Measurements from ENCODE around the gene PLPP1. TPM values are rescaled to one million over a fixed set of nuclear protein-coding genes. Genes with fewer than 3 reads are reported as not detected.

PLPP1 gene
- total and polyA plus RNA-seq, 2 of the 8 experiments (the other 6 are each of a cell fraction or from before 2014, with no cell fraction given), result 43.7 to 91.3 TPM

- no peak overlapping the region for H2BK20ac ChIP-seq (ENCODE audit: low read length)
- peaks cover 1 to 94% of the 10 kb centered on the region in 2 experiments for H3K79me2 ChIP-seq (ENCODE audit: control insufficient read depth in 1 of 2, insufficient read depth in 2 of 2, low read length in 2 of 2)
- no peak overlapping the region for H3K4ac ChIP-seq (replicated peaks; ENCODE audit: insufficient read length, low read depth, low read length)
- no peak overlapping the region for H3K18ac ChIP-seq (ENCODE audit: extremely low read depth, low read length)
- H3K27me3 ChIP-seq (replicated peaks in 1 of 4; ENCODE audit: control insufficient read depth in 3 of 4, extremely low read depth in 1 of 4, insufficient read depth in 3 of 4, low read length in 3 of 4), result no peaks in the 10 kb centered on the region
- peaks cover 0 to 7% (median 0%) of the 10 kb centered on the region in 4 experiments; a peak in 1 of 8 replicates for H3K36me3 ChIP-seq (ENCODE audit: control insufficient read depth in 2 of 4, insufficient read depth in 4 of 4, low read length in 3 of 4)
- no peak overlapping the region for H2AFZ ChIP-seq (ENCODE audit: low read length)
- no peak overlapping the region for H3K14ac ChIP-seq (ENCODE audit: insufficient read length)
- H2BK5ac ChIP-seq (ENCODE audit: low read depth, low read length), result no peak overlapping the region
- peaks cover 0 to 1% of the 10 kb centered on the region in 2 experiments for H4K20me1 ChIP-seq (replicated peaks in 1 of 2; ENCODE audit: control insufficient read depth in 1 of 2, insufficient read depth in 2 of 2, low read length in 2 of 2)
- H3K56ac ChIP-seq (replicated peaks; ENCODE audit: insufficient read length, low read depth, low read length), result no peak overlapping the region
- POLR2A ChIA-PET (ENCODE audit: partially characterized antibody), result interaction anchor here (0.6 to 1.3 kb wide), 3 partner anchors 18 to 99 kb away, joined by 3 to 6 read pairs (median 4); no protein-coding TSS in a partner anchor
- no peak overlapping the region for H3K9ac ChIP-seq (replicated peaks in 1 of 4; ENCODE audit: extremely low read depth in 1 of 4, low read depth in 3 of 4, low read length in 3 of 4)
- H3K27ac ChIP-seq (ENCODE audit: low read depth, low read length), result no peak overlapping the region
- H4K5ac ChIP-seq (ENCODE audit: insufficient read length, low read depth, low read length), result no peak overlapping the region
- H4K91ac ChIP-seq (replicated peaks; ENCODE audit: insufficient read length, low read length), result no peak overlapping the region
- 95% methylated on average over 3 of the region's 3 CpGs; no CpG with 5 or more reads in 1 of the 2 experiments for WGBS, 2 experiments (ENCODE audit: extremely low coverage in 1 of 2, insufficient coverage in 1 of 2, insufficient read length in 1 of 2, insufficient replicate concordance in 2 of 2, low coverage in 1 of 2, low lambda C conversion rate in 2 of 2, missing lambda C conversion rate in 1 of 2)
- FAIRE-seq (no peak), DNase-seq (ENCODE audit: low read depth in 1 of 2, low spot score in 2 of 2) (no peak)
- no peak overlapping the region; a peak in 1 of 4 replicates for H3K4me2 ChIP-seq (ENCODE audit: insufficient read depth in 1 of 2, low read depth in 2 of 2, low read length in 2 of 2)
- H3K4me3 ChIP-seq (ENCODE audit: extremely low read depth in 1 of 4, insufficient read depth in 2 of 4, low read depth in 3 of 4, low read length in 4 of 4), result no peak overlapping the region
- H2BK120ac ChIP-seq (replicated peaks; ENCODE audit: low read depth, low read length), result no peak overlapping the region
- no peak overlapping the region for H4K8ac ChIP-seq (ENCODE audit: extremely low read depth, insufficient read depth, low read length)
- H3K9me3 ChIP-seq (ENCODE audit: insufficient read depth in 2 of 2, low read depth in 1 of 2, low read length in 1 of 2), result no peaks in the 10 kb centered on the region
- peaks cover 5% of the 10 kb centered on the region for H3K79me1 ChIP-seq (ENCODE audit: low read depth, low read length)
- peaks cover 0 to 14% (median 4%) of the 10 kb centered on the region in 4 experiments; a peak in 4 of 7 replicates for H3K4me1 ChIP-seq (replicated peaks in 1 of 4; ENCODE audit: control insufficient read depth in 3 of 4, insufficient read depth in 4 of 4, low read length in 3 of 4)
- CTCF ChIA-PET (ENCODE audit: partially characterized antibody), result interaction anchor here (0.7 kb wide), 1 partner anchor 160 kb away, joined by 3 read pairs; no protein-coding TSS in a partner anchor
- no peak overlapping the region for H2AK5ac ChIP-seq (ENCODE audit: low read depth, low read length)
- no peak overlapping the region for H3K23ac ChIP-seq (ENCODE audit: insufficient read length)
- no peaks in the 10 kb centered on the region for H3K23me2 ChIP-seq (ENCODE audit: low read depth, low read length)
- no peak overlapping the region for H2BK15ac ChIP-seq (ENCODE audit: low read length)
- H2BK12ac ChIP-seq (ENCODE audit: low read depth, low read length), result no peak overlapping the region
- TF ChIP-seq JUND (IDR thresholded peaks at IDR 0.05; ENCODE audit: low read length) (no peak), MAFK (IDR thresholded peaks at IDR 0.05; ENCODE audit: low read depth, low read length) (no peak), NANOG (IDR thresholded peaks at IDR 0.05; ENCODE audit: insufficient read depth, low read depth, low read length, poor library complexity, severe bottlenecking) (no peak), CBX8 (IDR thresholded peaks at IDR 0.05; ENCODE audit: borderline replicate concordance, low read depth, low read length) (no peak), PHF8 (conservative IDR thresholded peaks at IDR 0.05; ENCODE audit: low read depth, low read length) (no peak), USF2 (IDR thresholded peaks at IDR 0.05; ENCODE audit: low read length) (no peak), POLR2AphosphoS5 (IDR thresholded peaks at IDR 0.05; ENCODE audit: low read depth, low read length) (no peak), SIRT6 (IDR thresholded peaks at IDR 0.05; ENCODE audit: low read length) (no peak), SIN3A (conservative IDR thresholded peaks at IDR 0.05 in 1 of 2, IDR thresholded peaks at IDR 0.05 in 1 of 2; ENCODE audit: low read depth in 1 of 2, low read length in 2 of 2) (no peak), POLR2A (IDR thresholded peaks at IDR 0.05; ENCODE audit: control extremely low read depth in 1 of 2, low read depth in 2 of 2, low read length in 2 of 2) (no peak)
These were observed 32.0 kb downstream of the PLPP1 start for GRCh38 chr5:55502759-55503158.

Data from H1 (cell line).